ENCODE measurements around the gene CLPX.
"Not testable (repeated sequence)": the region's sequence is repeated elsewhere in the genome, so short reads cannot be mapped to it uniquely, and the experiment has no call there.

Gene CLPX

GRCh38 chr15:65184868-65185717, at the start of gene CLPX:
TSS of gene CLPX (minus strand) at chr15:65185342. CDS start at chr15:65185153, 189 bp downstream.
- ATAC-seq = peak; percentile 88 to 91

GRCh38 chr15:65233696-65234095, 48.6 kb upstream of the CLPX start:
- ATAC-seq = no peak

GRCh38 chr15:65232520-65232919, 47.4 kb upstream of the CLPX start:
- ATAC-seq = no peak

GRCh38 chr15:65231306-65231705, 46.2 kb upstream of the CLPX start:
- no peak for ATAC-seq

- ATAC-seq = not testable (repeated sequence)
Observed at GRCh38 chr15:65226901-65227300, 41.8 kb upstream of the CLPX start.

- no peak for ATAC-seq
Observed at GRCh38 chr15:65226221-65226620, 41.1 kb upstream of the CLPX start.

- ATAC-seq = no peak
Observed at GRCh38 chr15:65223996-65224395, 38.9 kb upstream of the CLPX start.

- no peak for ATAC-seq
Observed at GRCh38 chr15:65222891-65223290, 37.7 kb upstream of the CLPX start.

- no peak for ATAC-seq
Observed at GRCh38 chr15:65221697-65222096, 36.6 kb upstream of the CLPX start.

- no peak for ATAC-seq
Observed at GRCh38 chr15:65219137-65219536, 34.0 kb upstream of the CLPX start.

GRCh38 chr15:65217526-65218482, 32.7 kb upstream of the CLPX start:
- ATAC-seq = peak in 1 of 2 donors; percentile 36

GRCh38 chr15:65215496-65215895, 30.4 kb upstream of the CLPX start:
- no peak for ATAC-seq

GRCh38 chr15:65214010-65214409, 28.9 kb upstream of the CLPX start:
- no peak for ATAC-seq

GRCh38 chr15:65213241-65213640, 28.1 kb upstream of the CLPX start:
- ATAC-seq = no peak

- ATAC-seq = peak in 1 of 2 donors; percentile 73
Observed at GRCh38 chr15:65212097-65212496, 27.0 kb upstream of the CLPX start.

GRCh38 chr15:65211482-65211982, 26.4 kb upstream of the CLPX start:
- ATAC-seq = no peak

- no peak for ATAC-seq
Observed at GRCh38 chr15:65210770-65211481, 25.8 kb upstream of the CLPX start, which contains the start of gene CILP. TSS of gene CILP (minus strand) at chr15:65211473. CDS start at chr15:65209755, 1,718 bp downstream.

GRCh38 chr15:65209701-65210643, 24.8 kb upstream of the CLPX start:
- no peak for ATAC-seq

- no peak for ATAC-seq
Observed at GRCh38 chr15:65208647-65209046, 23.5 kb upstream of the CLPX start.

GRCh38 chr15:65207280-65207840, 22.2 kb upstream of the CLPX start:
- ATAC-seq = no peak

- no peak for ATAC-seq
Observed at GRCh38 chr15:65206750-65207149, 21.6 kb upstream of the CLPX start.
